GM12872 (cell line): Measurements from ENCODE around the gene SEC23B.

ENCODE experiments used
- TF ChIP-seq, protein P1 (sequence below): IDR thresholded peaks from 3 replicates; pipeline ENCODE4 v1.5.1; 2011; ENCODE audit warnings: low read depth, mild to moderate bottlenecking, low read length, moderate library complexity; ENCODE audit not compliant: insufficient read depth

SEC23B gene

DNA sequence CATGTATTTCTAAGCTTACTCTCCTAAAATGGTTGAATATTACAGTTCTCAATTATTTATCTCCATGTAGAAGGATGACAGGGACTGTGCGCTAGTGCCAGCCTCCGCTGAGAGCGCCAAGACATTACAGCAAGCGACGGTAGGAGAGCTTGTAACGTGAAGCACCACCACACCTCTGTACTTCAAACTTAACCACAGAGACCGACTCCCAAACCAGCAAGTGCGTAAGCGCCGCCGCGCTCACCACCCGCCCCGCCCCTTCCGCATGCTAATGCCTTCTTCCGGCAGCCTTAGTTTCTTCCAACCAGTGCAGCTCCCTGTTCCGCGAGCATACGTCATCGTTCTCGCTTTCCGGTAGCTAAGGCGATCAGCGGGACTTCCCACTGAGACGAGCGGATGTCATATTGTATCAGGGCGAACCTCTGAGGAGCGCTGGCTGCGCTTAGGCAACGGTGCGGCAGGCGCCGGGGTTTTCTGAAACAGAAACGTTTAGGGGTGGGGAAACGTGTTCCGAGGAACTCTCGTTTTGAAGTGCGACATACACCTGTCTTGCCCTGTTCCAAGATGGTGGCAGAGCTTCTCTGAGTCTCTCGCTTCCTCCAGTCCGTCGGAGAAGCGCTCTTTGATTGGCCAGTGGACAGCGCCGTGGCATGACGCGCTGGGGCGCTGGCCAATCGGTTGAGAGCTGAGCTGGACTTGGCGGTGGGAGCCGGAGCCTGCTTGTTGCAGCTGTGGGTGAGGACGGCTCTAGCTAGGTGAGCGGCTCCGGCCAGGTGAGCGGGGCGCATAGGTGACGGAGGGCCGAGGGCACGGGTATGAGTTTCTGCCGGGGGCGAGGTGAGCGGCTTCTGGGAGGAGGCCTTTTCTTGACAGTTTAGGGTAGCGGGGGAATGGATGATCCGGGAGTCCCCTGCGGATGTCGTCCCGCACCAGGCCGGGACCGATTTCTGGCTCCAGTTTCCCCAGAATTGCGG is at the start of gene SEC23B:
Gene SEC23B, plus strand, starts transcription at position 723 of the 974 bp plus-strand sequence. CDS start 2,896 bp downstream, outside the sequence.
- TF ChIP-seq, protein P1, sequence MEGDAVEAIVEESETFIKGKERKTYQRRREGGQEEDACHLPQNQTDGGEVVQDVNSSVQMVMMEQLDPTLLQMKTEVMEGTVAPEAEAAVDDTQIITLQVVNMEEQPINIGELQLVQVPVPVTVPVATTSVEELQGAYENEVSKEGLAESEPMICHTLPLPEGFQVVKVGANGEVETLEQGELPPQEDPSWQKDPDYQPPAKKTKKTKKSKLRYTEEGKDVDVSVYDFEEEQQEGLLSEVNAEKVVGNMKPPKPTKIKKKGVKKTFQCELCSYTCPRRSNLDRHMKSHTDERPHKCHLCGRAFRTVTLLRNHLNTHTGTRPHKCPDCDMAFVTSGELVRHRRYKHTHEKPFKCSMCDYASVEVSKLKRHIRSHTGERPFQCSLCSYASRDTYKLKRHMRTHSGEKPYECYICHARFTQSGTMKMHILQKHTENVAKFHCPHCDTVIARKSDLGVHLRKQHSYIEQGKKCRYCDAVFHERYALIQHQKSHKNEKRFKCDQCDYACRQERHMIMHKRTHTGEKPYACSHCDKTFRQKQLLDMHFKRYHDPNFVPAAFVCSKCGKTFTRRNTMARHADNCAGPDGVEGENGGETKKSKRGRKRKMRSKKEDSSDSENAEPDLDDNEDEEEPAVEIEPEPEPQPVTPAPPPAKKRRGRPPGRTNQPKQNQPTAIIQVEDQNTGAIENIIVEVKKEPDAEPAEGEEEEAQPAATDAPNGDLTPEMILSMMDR, result no peak

GRCh38 chr20:18465536-18466200 is 42.1 kb upstream of the SEC23B start:
- TF ChIP-seq, protein P1, result no peak

- TF ChIP-seq, protein P1, result no peak
Measured at GRCh38 chr20:18466574-18466893, 41.2 kb upstream of the SEC23B start.

GRCh38 chr20:18466894-18467730 is 40.6 kb upstream of the SEC23B start, which contains the start of the genes DZANK1 and POLR3F:
Gene DZANK1, minus strand, starts transcription at chr20:18467030. Its CDS starts 1,672 bp downstream, at chr20:18465358.
Gene POLR3F, plus strand, starts transcription at chr20:18467390. Its CDS starts 117 bp downstream, at chr20:18467507.
- TF ChIP-seq, protein P1, result no peak

- TF ChIP-seq, protein P1, result no peak
Measured at GRCh38 chr20:18477218-18477617, 30.5 kb upstream of the SEC23B start.

DNA sequence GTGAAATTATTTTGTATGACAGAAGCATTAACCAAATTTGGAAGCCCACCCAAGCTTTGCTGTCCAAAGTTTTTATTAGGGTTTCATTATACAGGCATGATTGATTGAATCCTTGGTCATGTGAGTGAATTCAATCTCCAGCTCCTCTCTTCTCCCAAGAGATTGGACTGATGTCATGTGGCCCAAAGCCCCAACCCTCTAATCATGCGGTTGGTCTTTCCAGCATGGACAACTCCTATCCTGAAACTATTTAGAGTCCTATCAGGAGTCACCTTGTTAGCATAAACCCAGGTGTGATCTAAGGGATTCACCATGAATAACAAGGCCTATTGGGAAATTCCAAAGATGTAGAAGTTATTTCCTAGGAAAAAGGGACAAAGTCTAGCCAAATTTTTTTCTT is 29.9 kb upstream of the SEC23B start:
- TF ChIP-seq, protein P1, result no peak
